GM18870 (cell line): ENCODE measurements around the gene PXT1.
"Not testable (repeated sequence)": the region's sequence is repeated elsewhere in the genome, so short reads cannot be mapped to it uniquely, and the experiment has no call there.

ENCODE experiments used
- ATAC-seq: cut with Tn5 transposase; IDR thresholded peaks from one replicate; pipeline ENCODE4 v1.9.1; 2021; ENCODE audit warnings: moderate library complexity; ENCODE audit not compliant: unreplicated experiment

PXT1 gene

GRCh38 chr6:36370638-36371037 is 72.0 kb downstream of the PXT1 start:
- ATAC-seq = no peak

- ATAC-seq = no peak
These were observed 73.5 kb downstream of the PXT1 start for GRCh38 chr6:36368921-36369865.

- no peak for ATAC-seq
These were observed 74.2 kb downstream of the PXT1 start for GRCh38 chr6:36368421-36368820.

GRCh38 chr6:36367743-36368142 is 74.9 kb downstream of the PXT1 start:
- no peak for ATAC-seq

- ATAC-seq = no peak
These were observed 77.8 kb downstream of the PXT1 start for GRCh38 chr6:36364669-36365479.

- not testable (repeated sequence) for ATAC-seq
These were observed 78.5 kb downstream of the PXT1 start for GRCh38 chr6:36364061-36364635.

GRCh38 chr6:36363371-36363752 is 79.3 kb downstream of the PXT1 start:
- not testable (repeated sequence) for ATAC-seq

GRCh38 chr6:36362551-36363370 is 79.9 kb downstream of the PXT1 start:
- ATAC-seq = no peak

- ATAC-seq = no peak
These were observed 81.6 kb downstream of the PXT1 start for GRCh38 chr6:36361071-36361470.

GRCh38 chr6:36360241-36361054 is 82.2 kb downstream of the PXT1 start:
- peak; percentile 39 for ATAC-seq

- no peak for ATAC-seq
These were observed 84.3 kb downstream of the PXT1 start for GRCh38 chr6:36358226-36358915.

GRCh38 chr6:36357872-36358225 is 84.8 kb downstream of the PXT1 start:
- peak; percentile 38 for ATAC-seq

GRCh38 chr6:36355819-36356218 is 86.8 kb downstream of the PXT1 start:
- ATAC-seq = no peak

GRCh38 chr6:36353411-36353915 is 89.2 kb downstream of the PXT1 start:
- no peak for ATAC-seq

- no peak for ATAC-seq
These were observed 90.0 kb downstream of the PXT1 start for GRCh38 chr6:36352477-36353157.

- ATAC-seq = no peak
These were observed 91.7 kb downstream of the PXT1 start for GRCh38 chr6:36350681-36351571.

GRCh38 chr6:36350082-36350481 is 92.6 kb downstream of the PXT1 start:
- no peak for ATAC-seq

GRCh38 chr6:36349240-36349639 is 93.4 kb downstream of the PXT1 start:
- no peak for ATAC-seq
